Activated T-cell treated with anti-CD3 and anti-CD28 coated beads for 24 hours (primary cell): Measurements from ENCODE around the gene CORO2B.
"Not testable (repeated sequence)": the region's sequence is repeated elsewhere in the genome, so short reads cannot be mapped to it uniquely, and the experiment has no call there.

Experiments
- DNase-seq: peaks from one replicate; pipeline ENCODE4 v3.0.0-alpha.2; 2020; ENCODE audit warnings: low read depth

CORO2B gene

GRCh38 chr15:68647361-68647760 is 68.6 kb downstream of the CORO2B start:
- DNase-seq, result not testable (repeated sequence)

GRCh38 chr15:68650901-68651709 is 72.3 kb downstream of the CORO2B start:
- peak; percentile 28 for DNase-seq

GRCh38 chr15:68651916-68652525 is 73.2 kb downstream of the CORO2B start:
- no peak for DNase-seq

GRCh38 chr15:68653031-68653635 is 74.3 kb downstream of the CORO2B start:
- no peak for DNase-seq

- DNase-seq, result no peak
These were observed 75.0 kb downstream of the CORO2B start for GRCh38 chr15:68653801-68654200.

GRCh38 chr15:68654786-68655560 is 76.2 kb downstream of the CORO2B start:
- no peak for DNase-seq

- DNase-seq, result no peak
These were observed 77.1 kb downstream of the CORO2B start for GRCh38 chr15:68655686-68656437.

- DNase-seq, result no peak
These were observed 77.6 kb downstream of the CORO2B start for GRCh38 chr15:68656438-68656739.

- no peak for DNase-seq
These were observed 79.4 kb downstream of the CORO2B start for GRCh38 chr15:68658151-68658550.

- no peak for DNase-seq
These were observed 80.0 kb downstream of the CORO2B start for GRCh38 chr15:68658641-68659358.

- no peak for DNase-seq
These were observed 84.7 kb downstream of the CORO2B start for GRCh38 chr15:68663526-68663925.

- no peak for DNase-seq
These were observed 87.5 kb downstream of the CORO2B start for GRCh38 chr15:68666120-68666811.

- DNase-seq, result no peak
These were observed 88.1 kb downstream of the CORO2B start for GRCh38 chr15:68666812-68667450.

- no peak for DNase-seq
These were observed 89.2 kb downstream of the CORO2B start for GRCh38 chr15:68667800-68668625.

GRCh38 chr15:68668926-68669600 is 90.3 kb downstream of the CORO2B start:
- DNase-seq, result no peak

GRCh38 chr15:68672251-68672650 is 93.5 kb downstream of the CORO2B start:
- DNase-seq, result no peak

GRCh38 chr15:68672781-68673205 is 94.0 kb downstream of the CORO2B start:
- DNase-seq, result no peak

- DNase-seq, result no peak
These were observed 96.2 kb downstream of the CORO2B start for GRCh38 chr15:68674975-68675374.
